HS-5 (cell line): ENCODE data around the gene GSC.
"Not testable (repeated sequence)": the region's sequence is repeated elsewhere in the genome, so short reads cannot be mapped to it uniquely, and the experiment has no call there.

Experiments used
- DNase-seq: peaks from one replicate; pipeline ENCODE4 v3.0.0-alpha.2; 2012; ENCODE audit warnings: low read depth

The GSC gene

DNA sequence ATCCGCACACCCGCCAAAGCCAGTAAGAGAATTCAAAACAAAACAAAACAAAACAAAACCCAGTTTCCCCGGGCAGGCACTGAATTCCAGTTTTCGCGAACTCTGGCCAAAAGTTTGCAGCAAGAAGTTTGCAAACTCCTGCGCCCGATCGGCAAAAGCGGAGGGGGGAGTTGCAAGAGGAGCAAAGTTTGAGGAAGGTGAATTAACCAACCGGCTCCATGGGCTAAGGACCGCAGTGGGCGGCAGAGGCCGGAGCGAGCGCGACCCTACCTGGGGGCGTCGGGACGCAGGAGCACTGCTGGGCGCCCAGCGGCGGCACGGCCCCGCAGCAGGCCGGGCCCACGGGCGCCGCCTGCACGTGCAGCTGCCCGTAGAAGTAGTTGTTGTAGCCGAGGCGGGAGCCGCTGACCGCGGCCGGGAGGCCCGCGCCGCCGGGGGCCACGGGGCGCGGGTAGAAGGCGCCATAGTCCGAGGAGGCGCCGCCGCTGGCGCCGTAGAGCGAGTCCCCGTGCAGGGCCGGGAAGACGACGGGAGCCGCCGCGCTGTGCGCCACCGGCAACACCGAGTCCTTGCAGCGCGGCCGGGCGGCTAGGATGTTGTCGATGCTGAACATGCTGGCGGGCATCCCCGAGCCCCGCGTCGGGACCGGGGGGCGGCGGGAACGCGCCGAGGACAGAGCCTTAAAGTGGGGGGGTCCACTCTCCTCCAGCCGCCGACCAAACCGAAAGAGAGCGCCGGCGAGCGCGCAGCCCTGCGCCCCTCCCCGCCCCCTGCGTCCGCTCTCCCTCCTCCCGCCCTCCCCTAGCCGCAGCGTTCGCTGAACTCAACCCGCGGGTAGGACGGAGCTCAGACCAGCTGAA lies at the start of gene GSC:
Gene GSC, minus strand, starts transcription at position 723 of the 860 bp plus-strand sequence. Its CDS starts 98 bp downstream, at position 625.
- peak; percentile 31 for DNase-seq

GRCh38 chr14:94819531-94819930 lies 49.6 kb upstream of the GSC start:
- no peak for DNase-seq

DNA sequence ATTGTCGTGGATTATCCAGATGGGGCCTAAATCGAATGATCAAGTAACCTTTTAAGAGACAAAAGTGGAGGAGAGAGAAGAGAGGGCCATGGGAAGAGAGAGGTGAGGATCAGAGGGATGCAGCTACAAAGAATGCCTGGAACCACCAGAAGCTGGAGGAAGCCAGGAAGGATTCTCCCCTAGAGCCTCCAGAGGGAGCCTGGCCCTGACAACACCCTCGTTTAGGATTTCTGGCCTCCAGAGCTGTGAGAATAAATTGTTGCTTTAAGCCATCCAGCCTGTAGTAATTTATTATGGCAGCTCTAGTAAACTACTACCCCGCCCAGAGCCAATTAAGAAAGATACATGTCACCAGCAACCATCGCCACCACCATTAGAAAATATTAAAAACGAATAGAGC lies 46.2 kb upstream of the GSC start:
- no peak for DNase-seq

- no peak for DNase-seq
Observed at GRCh38 chr14:94805680-94806288, 35.9 kb upstream of the GSC start.

DNA sequence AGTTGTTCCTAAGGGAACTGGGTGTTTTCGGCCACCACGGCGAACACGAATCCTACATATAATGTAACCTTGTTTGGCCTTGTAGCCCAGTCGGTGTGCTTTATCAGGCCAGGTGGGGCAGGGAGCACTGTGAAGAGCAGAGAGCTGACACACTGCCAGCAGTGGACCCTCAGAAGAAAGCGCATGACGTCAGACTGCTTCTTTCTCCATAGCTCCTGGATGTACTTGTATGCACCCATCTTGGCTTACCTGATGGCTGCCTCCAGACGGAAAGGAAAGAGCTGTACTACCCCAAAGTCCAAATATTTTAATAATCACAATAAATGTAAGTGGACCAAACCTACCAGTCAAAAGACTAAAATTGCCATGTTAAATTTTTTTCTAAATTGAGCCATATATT lies 31.3 kb upstream of the GSC start:
- DNase-seq, result no peak

- not testable (repeated sequence) for DNase-seq
Observed at GRCh38 chr14:94800764-94801163, 30.9 kb upstream of the GSC start.

GRCh38 chr14:94797887-94798286 lies 28.0 kb upstream of the GSC start:
- DNase-seq, result no peak

- DNase-seq, result no peak
Observed at GRCh38 chr14:94796278-94796677, 26.4 kb upstream of the GSC start.

GRCh38 chr14:94795372-94795771 lies 25.5 kb upstream of the GSC start:
- peak; percentile 47 for DNase-seq

DNA sequence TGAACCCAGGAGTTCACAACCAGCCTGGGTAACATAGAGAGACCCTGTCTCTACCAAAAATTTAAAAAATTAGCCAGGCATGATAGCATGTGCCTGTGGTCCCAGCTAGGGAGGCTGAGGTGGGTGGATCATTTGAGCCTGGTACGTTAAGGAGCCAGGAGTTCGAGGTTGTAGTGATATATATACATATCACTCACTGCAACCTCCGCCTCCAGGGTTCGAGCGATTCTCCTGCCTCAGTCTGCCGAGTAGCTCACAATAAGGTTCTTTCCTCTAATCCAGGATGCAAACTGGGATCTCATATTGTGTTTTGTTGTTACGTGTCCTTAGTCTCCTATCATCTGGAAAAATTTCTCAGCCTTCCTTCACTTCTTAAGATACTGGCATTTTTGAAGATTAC lies 24.0 kb upstream of the GSC start:
- no peak for DNase-seq

DNA sequence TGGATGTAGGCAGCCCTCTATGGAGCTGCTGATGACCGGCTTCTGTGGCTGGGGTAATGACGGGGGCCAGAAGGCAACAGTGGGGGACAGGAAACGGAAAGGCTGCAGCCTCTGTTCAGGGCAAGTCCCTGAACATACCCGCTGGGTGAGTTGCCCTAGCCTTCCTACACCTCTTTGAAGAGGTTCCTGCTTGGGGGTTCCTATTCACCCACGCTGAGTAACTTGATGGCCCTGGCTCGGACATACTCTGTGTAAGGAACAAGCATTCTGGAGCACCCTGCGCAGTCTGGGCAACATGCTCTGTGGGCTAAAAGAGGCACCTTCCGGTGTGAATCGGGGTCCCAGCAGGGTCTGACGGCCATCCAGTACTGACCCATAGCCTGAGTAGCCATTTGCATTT lies 17.7 kb upstream of the GSC start:
- no peak for DNase-seq

- no peak for DNase-seq
Observed at GRCh38 chr14:94787092-94787491, 17.2 kb upstream of the GSC start.

GRCh38 chr14:94780536-94781399 lies 10.9 kb upstream of the GSC start:
- DNase-seq, result no peak

- DNase-seq, result no peak
Observed at GRCh38 chr14:94779713-94780112, 9.8 kb upstream of the GSC start.

GRCh38 chr14:94775871-94776210 lies 5.9 kb upstream of the GSC start:
- peak; percentile 25 for DNase-seq

- peak; percentile 15 for DNase-seq
Observed at GRCh38 chr14:94775091-94775870, 5.4 kb upstream of the GSC start.

- no peak for DNase-seq
Observed at GRCh38 chr14:94774344-94775090, 4.6 kb upstream of the GSC start.

DNA sequence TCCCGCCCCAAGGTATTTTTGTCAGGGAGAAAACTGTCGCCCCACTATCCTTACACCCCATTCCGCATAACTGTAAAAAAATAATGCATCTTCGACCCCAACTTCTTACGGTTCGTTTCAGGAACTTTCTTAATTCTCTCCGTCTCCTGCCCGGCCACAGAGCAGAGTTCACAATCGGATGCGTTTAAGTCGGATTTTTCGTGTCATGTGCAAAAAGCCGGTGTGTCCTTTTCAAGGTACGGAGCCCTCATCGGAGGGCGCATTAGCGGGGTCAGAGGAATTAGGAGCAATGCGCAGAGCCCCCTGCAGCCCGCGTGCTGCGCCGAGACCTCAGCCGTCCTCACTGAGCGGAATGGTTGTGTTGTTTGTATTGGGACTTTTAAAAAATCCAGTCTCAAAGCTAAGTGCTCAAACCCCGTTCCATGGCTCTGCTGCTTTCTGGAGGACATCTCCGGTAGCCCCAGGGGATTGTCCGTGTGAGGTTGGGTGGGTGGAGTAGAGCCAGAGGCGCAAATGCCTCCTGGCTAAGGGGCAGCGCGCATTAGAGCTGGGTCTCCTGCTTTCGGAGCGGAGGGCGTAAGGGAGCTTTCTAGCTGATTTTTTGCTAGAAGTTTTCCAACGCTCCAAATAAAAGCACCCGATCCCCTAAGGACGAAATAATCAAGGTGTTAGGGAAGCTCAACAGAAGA lies 3.9 kb upstream of the GSC start:
- DNase-seq, result no peak

GRCh38 chr14:94773061-94773648 lies 3.2 kb upstream of the GSC start:
- no peak for DNase-seq

DNA sequence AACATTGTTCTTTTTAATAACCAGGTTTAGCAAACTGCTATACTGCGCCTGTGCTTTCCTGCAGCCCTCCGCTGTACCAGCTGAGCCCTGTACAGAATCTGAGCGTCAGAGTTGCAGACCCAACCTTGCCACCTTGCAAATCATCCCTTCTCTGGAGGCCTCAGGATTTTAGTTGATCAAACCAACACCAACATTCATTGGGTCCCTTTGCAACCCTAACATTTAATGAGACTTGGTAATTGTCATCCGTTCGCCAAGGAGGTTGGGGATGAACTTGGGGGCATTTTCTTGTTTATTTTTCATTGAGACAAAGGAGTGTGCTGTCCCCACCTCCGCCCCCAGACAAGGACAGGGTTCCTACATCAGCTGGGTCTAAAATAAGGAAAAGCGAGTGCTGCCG lies 2.6 kb upstream of the GSC start:
- DNase-seq, result no peak
